Measurements from ENCODE around the gene TSHZ2. TPM values are rescaled to one million over a fixed set of nuclear protein-coding genes. Genes with fewer than 3 reads are reported as not detected.
A peak's percentile ranks its signal among the peaks of the same experiment; 100 is the strongest.

The TSHZ2 gene
- total RNA-seq, 3 donors from 2014 or later: 8.1 to 19.3 (median 8.4) TPM

DNA sequence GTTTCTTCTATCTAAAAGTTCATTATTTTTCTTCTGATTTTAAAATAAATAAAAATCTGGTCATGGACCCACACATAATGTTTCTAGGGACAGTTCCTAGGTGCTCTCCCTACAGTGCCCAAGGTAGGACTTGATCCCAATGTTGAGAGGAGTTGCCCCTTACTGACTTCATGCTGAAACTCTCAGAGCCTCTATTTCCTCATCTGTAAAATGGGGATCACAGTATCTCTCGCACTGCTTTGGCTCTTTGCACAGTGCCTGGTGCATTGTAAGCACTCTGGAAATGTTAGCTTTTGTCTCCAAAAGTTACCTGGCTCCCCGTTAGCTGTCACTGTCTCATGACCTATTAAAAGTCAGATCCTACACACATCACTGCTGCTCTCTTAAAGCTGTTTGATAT lies 205.5 kb downstream of the TSHZ2 start:
- Mint-ChIP-seq H3K9me3 (no peaks in the 10 kb centered on the region), H3K36me3 (ENCODE audit: insufficient read depth) (no peaks in the 10 kb centered on the region), H3K27me3 (ENCODE audit: low read depth) (no peaks in the 10 kb centered on the region), H3K4me1 (ENCODE audit: low read depth) (peaks cover 5% of the 10 kb centered on the region), H3K4me3 (no peak overlapping the region)
- ATAC-seq (no peak), DNase-seq (no peak)

DNA sequence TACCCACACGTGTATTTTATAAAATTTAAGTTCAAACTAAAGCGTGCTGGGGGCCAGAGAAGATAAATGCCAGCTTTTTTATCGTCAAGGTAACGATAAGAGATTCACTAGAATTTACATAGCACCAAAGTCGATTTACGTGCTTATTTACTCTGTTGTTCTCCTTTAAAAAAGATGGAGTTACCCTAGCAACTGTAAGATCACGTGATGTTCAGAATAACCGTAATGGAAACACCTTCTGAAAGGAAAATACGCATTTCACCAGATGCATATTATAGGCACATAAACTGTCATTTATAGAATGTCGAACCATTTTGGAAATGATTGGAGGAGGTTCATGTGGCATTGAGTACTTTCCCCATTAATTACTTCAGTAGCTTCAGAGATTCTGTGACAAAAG lies 207.6 kb downstream of the TSHZ2 start:
- no peaks in the 10 kb centered on the region for H3K36me3 Mint-ChIP-seq (ENCODE audit: insufficient read depth)
- H3K4me3 Mint-ChIP-seq: no peak overlapping the region
- H3K9me3 Mint-ChIP-seq: no peaks in the 10 kb centered on the region

DNA sequence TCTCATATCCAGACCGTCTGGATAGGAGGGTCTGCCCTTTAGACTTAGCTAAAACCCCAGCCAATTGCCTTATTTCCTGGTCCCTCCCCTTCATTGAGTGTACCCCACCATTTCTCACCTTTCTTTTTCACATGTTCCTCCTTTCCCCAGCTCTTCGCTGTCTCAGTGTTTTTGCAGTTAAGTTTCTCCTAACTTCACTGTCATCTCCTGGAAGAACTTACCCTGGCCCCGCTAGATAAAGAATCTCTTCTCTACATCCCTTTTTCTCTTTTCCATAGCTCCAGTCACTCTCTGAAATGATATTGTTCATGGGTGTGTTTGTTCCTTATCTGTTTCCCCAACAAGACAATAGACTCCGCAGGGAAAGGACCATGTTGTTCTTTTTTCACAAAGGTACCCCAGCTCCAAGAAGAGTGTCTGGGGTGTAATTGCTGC lies 208.8 kb downstream of the TSHZ2 start:
- H3K4me1 Mint-ChIP-seq (ENCODE audit: low read depth): peaks cover 3% of the 10 kb centered on the region
- no peak overlapping the region for H3K4me3 Mint-ChIP-seq
- no peaks in the 10 kb centered on the region for H3K36me3 Mint-ChIP-seq (ENCODE audit: insufficient read depth)
- no peaks in the 10 kb centered on the region for H3K27me3 Mint-ChIP-seq (ENCODE audit: low read depth)
- DNase-seq (no peak), ATAC-seq (no peak)
- H3K9me3 Mint-ChIP-seq: no peaks in the 10 kb centered on the region

More for the DNA sequence above, 207.6 kb downstream of the TSHZ2 start:
- H3K4me1 Mint-ChIP-seq (ENCODE audit: low read depth): no peaks in the 10 kb centered on the region
- DNase-seq: no peak
- H3K27me3 Mint-ChIP-seq (ENCODE audit: low read depth): no peaks in the 10 kb centered on the region
- ATAC-seq: no peak

DNA sequence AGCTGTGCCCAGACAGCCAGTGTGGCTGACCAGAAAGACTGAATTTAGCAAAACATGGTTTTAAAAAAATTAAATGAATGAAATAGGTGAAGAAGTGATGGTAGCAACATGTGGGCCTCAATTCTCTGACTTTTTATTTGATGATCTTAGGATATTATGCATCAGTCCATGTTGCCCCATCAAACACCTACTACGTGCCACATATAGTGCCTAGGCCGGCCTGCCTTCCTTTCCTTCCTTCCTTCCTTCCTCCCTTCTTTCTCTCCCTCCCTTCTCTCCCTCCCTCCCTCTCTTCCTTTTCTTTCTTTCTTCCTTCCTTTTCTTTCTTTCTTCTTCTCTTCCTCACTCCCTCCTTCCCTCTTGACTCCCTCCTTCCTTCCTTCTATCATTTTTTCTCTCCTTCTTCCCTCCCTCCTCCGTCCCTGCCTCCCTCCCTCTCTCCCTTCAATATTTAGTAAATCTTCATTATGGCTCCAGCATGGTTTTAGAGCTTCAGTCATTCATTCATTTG lies 209.8 kb downstream of the TSHZ2 start:
- Mint-ChIP-seq H3K4me3 (no peak overlapping the region), H3K9me3 (no peaks in the 10 kb centered on the region), H3K36me3 (ENCODE audit: insufficient read depth) (no peaks in the 10 kb centered on the region), H3K27me3 (ENCODE audit: low read depth) (no peaks in the 10 kb centered on the region), H3K4me1 (ENCODE audit: low read depth) (peaks cover 6% of the 10 kb centered on the region)
- no peak for DNase-seq
- no peak for ATAC-seq

DNA sequence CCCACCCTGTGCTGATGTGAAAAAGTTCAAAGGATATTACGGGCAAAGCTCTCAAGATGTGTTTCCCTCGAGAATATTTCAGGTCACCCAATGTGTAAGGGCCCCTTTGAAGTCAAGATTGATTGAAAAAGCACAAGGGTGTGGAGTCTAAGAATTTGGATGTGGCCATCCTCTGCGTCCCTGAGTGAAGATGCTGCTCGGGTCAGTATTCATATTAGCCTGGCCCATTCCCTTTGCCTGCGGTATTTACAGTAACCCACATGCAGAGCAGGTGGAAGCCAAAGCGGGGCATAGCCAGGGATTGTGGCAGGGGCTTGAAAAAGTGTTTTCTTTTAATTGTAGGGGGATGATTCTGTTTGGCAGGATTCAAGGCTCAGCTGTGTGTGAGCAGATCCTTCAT lies 211.0 kb downstream of the TSHZ2 start:
- Mint-ChIP-seq H3K9me3 (no peaks in the 10 kb centered on the region), H3K4me1 (ENCODE audit: low read depth) (peaks cover 14% of the 10 kb centered on the region), H3K36me3 (ENCODE audit: insufficient read depth) (no peaks in the 10 kb centered on the region), H3K4me3 (no peak overlapping the region), H3K27me3 (ENCODE audit: low read depth) (no peaks in the 10 kb centered on the region)
- no peak for ATAC-seq
- no peak for DNase-seq

DNA sequence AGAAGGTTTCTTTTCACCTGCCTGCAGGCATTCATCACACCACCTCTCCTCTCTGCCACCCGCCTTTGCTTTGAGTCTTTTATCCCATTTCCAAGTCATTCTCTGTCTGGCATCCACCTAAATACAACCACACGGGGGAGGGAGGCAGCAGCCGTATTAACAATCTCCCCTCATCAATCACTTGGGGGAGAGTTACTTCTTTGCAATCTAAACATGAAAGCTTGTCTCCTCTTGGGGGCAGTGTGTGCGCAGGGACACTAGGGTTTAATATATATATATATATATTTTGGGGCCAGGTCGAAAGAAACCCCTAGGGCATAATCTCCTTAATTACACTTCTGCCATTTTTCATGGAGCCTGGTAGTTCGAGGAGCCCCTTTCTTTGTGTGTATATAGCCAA lies 214.5 kb downstream of the TSHZ2 start:
- ATAC-seq (no peak), DNase-seq (no peak)
- H3K4me3 Mint-ChIP-seq: no peak overlapping the region
- H3K27me3 Mint-ChIP-seq (ENCODE audit: low read depth): no peaks in the 10 kb centered on the region
- no peaks in the 10 kb centered on the region for H3K9me3 Mint-ChIP-seq
- H3K36me3 Mint-ChIP-seq (ENCODE audit: insufficient read depth): no peaks in the 10 kb centered on the region
- H3K4me1 Mint-ChIP-seq (ENCODE audit: low read depth): peaks cover 18% of the 10 kb centered on the region

DNA sequence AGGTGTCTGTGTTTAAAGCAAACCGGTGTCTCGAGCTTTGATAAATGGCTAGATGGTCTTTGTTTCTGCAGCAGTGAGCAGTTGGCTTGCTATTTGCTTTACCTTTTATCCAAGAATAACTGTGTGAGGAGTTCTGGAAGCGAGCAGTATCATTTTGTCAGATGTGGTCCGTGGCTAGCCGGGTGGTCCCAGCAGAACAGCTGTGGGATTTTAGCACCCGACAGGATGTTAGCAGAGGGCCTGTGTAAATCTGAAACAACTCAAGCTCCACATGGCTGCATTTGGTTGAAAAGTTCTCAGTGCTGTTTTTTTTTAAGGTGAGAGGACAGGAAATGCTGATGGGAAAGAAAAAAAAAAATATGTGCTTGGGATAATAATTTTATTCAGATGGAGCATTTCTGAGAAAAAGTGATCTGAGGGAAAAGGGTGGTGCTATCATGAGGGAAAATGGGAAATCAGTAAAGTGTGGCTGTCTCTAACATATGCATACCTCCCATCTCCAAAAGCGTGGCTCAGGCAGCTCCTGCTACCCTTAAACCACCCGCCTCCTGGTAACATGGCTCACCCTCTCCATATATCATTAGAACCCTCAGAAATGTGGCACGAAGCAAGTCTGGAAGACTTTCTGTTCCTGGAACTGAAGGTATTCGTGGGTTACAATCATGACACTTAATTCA lies 215.4 kb downstream of the TSHZ2 start:
- no peak for DNase-seq
- H3K36me3 Mint-ChIP-seq (ENCODE audit: insufficient read depth): no peaks in the 10 kb centered on the region
- ATAC-seq: no peak
- H3K4me1 Mint-ChIP-seq (ENCODE audit: low read depth): peaks cover 23% of the 10 kb centered on the region
- H3K9me3 Mint-ChIP-seq: no peaks in the 10 kb centered on the region
- no peak overlapping the region for H3K4me3 Mint-ChIP-seq
- H3K27me3 Mint-ChIP-seq (ENCODE audit: low read depth): no peaks in the 10 kb centered on the region

DNA sequence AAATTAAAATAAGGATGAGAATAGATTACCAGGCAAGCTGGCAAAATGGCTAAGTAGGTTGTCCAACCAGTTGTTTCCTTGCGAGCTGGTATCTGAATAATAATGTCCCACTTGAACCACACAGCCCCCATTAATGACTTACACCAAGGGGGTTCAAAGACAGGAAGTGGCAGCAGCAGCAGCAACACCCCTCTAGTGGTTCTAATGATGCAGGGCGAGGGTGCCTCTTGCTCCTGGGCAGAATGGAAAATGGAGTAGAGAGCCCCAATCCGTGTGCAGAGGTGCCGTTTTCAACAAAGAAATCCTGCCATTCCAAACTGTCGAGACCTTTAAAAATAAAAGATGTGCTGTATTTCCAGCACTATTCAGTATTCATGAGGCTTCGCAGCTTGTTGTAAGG lies 218.1 kb downstream of the TSHZ2 start:
- Mint-ChIP-seq H3K27me3 (ENCODE audit: low read depth) (peaks cover 5% of the 10 kb centered on the region), H3K36me3 (ENCODE audit: insufficient read depth) (peaks cover 2% of the 10 kb centered on the region), H3K4me3 (no peak overlapping the region), H3K4me1 (ENCODE audit: low read depth) (peaks cover 36% of the 10 kb centered on the region), H3K9me3 (no peaks in the 10 kb centered on the region)
- ATAC-seq: no peak
- DNase-seq: no peak

DNA sequence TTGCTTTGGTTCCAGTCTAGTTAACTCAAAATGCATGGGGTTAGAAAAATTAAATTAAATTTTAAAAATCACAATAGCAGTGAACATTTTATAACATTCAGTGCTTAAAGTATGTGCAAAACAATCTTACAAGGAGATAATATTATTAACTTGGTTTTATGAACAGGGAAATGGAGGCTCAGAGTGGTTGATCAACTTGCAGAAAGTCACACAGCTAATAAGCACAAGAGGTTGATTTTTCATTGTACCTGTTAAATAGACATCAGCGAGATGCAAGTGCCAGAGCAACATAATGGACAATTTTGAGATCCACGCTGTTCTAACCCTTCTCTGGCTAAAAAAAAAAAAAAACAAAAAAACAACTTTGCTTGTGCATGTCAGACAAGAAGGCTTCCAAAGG lies 219.8 kb downstream of the TSHZ2 start:
- Mint-ChIP-seq H3K27me3 (ENCODE audit: low read depth) (peaks cover 8% of the 10 kb centered on the region), H3K9me3 (no peaks in the 10 kb centered on the region), H3K36me3 (ENCODE audit: insufficient read depth) (peaks cover 2% of the 10 kb centered on the region), H3K4me3 (no peak overlapping the region), H3K4me1 (ENCODE audit: low read depth) (peaks cover 33% of the 10 kb centered on the region)
- ATAC-seq (no peak), DNase-seq (no peak)

DNA sequence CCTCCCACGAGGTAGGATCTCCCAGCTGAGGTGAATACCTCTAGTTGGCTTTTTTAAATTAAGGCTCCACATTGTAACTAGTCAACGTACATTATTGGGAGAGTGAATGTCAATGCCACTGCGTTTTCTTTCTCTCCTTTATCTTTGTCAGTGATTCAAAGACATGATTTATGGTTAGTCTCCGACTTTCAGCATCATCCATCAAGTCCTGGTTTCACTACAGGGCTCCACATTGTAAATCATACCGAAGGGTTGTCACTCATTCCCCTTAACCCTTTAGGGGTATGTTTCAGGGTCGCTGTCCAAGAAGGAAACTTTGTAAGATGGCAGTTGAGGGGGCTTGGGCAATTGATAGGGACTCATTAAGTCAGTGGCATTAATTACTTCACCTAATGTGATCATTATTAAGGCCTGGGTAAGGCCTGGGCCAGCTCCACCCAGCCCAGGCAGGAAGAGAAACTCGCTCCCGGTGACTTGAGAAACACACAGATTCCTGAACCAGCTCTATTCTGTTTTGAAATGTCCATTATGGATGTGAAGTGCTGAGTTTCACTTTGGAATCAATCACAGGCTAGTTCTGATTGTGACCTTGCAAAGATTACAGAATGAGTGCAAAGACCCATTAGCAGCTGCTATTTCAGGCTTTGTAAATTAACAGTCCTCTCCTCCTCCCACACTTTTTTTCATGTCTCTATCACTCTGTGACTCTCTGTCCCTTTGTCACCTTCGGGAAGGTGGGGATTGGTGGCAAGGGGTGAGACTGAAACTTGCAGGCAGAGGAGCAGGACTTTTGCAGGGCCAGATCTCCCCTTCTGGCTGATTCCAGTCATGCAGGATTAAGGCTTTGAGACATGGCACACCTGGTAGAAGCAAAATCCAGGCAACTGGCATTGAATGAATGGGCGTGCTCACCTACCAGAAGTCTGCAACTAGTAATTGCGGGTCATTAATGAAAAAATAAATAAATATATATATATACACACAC lies 222.4 kb downstream of the TSHZ2 start:
- Mint-ChIP-seq H3K36me3 (ENCODE audit: insufficient read depth) (peaks cover 2% of the 10 kb centered on the region), H3K27me3 (ENCODE audit: low read depth) (peaks cover 14% of the 10 kb centered on the region), H3K4me3 (no peak overlapping the region), H3K4me1 (ENCODE audit: low read depth) (peaks cover 26% of the 10 kb centered on the region), H3K9me3 (no peaks in the 10 kb centered on the region)
- no peak for ATAC-seq
- no peak for DNase-seq

DNA sequence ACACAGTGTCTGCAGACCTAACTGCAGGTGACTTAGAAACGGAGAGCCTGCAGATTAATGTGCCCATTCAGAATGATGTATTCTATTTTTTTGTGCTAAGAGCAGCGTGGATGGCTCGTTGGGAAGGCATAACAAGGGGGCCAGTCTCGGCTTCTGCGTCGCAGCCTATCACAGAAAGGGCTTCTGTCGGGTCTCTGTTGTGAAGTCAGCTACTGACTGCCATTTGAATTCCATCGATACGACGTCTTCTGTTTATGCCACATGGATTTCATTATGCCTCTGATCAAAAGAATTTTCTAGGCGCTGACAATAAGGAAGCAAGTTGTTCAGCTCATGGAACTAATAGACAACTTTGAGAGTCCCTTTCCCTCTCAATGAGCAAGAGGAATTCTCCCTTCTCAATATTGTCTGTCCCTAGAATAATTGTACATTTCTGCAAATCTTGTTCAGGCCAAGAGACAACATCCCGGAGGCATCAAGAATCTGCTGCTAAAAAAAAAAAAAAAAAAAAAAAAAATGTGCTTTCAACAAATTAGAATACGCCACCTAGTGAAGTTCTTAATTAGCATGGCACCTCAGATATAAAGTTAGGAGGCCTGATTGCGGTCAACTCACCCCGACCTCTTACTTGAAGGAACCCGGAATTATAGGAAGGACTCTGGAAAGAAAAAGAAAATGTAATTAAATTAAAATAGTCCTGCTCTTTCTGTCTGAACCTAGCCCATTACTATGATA lies 223.9 kb downstream of the TSHZ2 start:
- DNase-seq (no peak), ATAC-seq (no peak)
- Mint-ChIP-seq H3K36me3 (ENCODE audit: insufficient read depth) (peaks cover 5% of the 10 kb centered on the region), H3K4me3 (no peak overlapping the region), H3K27me3 (ENCODE audit: low read depth) (peaks cover 19% of the 10 kb centered on the region), H3K9me3 (no peaks in the 10 kb centered on the region), H3K4me1 (ENCODE audit: low read depth) (peaks cover 25% of the 10 kb centered on the region)

DNA sequence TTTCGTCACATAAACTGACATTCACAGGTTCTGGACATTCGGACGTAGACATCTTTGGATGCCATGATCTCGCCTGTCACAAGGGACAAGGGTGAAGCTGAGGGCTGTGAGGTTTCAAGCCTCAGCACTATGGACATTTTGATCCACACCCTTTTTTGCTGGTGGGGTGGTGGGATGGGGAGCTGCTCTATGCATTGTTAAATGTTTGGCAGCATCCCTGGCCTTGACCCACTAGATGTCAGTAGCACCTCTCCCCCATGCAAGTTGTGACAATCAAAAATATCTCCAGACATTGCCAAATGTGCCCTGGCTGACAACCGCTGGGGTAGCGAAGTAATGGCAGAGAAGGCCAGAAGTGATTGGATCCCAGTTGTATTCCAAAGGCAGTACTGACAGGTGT lies 229.4 kb downstream of the TSHZ2 start:
- Mint-ChIP-seq H3K4me1 (ENCODE audit: low read depth) (peaks cover 15% of the 10 kb centered on the region), H3K27me3 (ENCODE audit: low read depth) (peaks cover 15% of the 10 kb centered on the region)

DNA sequence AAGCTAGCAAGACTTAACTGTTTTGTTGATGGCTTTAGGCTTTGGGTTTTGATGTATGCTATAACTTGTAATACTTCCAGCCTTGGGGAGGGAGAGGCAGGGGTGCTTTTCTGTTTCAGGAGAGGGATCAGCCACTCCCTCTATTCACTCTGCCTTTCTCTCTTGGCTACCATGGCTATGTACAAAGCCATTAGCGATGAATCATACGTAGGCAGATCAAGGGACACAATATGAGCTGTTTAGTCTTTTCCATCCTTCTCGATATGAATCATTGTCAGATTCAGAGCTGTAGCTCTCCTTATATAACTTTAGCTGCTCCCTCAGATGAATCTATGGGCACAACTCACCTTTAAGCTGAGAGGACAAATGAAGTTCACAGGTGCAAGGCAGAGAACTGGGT lies 230.6 kb downstream of the TSHZ2 start:
- peaks cover 11% of the 10 kb centered on the region for H3K27me3 Mint-ChIP-seq (ENCODE audit: low read depth)
- peaks cover 5% of the 10 kb centered on the region for H3K36me3 Mint-ChIP-seq (ENCODE audit: insufficient read depth)
- peaks cover 19% of the 10 kb centered on the region for H3K4me1 Mint-ChIP-seq (ENCODE audit: low read depth)
- DNase-seq (no peak), ATAC-seq (peak; percentile 89 to 95)
- H3K4me3 Mint-ChIP-seq: no peak overlapping the region
- peaks cover 3% of the 10 kb centered on the region for H3K9me3 Mint-ChIP-seq

More for the DNA sequence above, 229.4 kb downstream of the TSHZ2 start:
- ATAC-seq (no peak), DNase-seq (no peak)
- Mint-ChIP-seq H3K36me3 (ENCODE audit: insufficient read depth) (peaks cover 5% of the 10 kb centered on the region), H3K4me3 (no peak overlapping the region), H3K9me3 (peaks cover 3% of the 10 kb centered on the region)

DNA sequence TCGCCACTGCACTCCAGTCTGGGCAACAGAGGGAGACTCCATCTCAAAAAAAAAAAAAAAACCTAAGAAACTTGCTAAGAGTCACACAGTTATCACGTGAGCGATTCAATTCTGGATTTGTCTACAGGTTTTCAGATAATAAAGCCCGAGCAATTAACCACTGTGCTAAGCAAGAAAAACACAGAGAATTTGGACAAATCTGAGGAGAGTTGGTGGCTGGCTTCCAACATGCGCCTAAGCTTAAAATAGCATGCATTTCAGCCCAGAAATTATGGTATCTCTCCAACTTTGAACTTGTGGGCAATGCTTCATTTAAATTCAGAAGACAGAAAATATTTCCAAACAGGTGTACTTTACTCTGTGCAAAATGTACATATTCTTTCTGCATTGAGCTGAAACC lies 232.9 kb downstream of the TSHZ2 start:
- Mint-ChIP-seq H3K4me1 (ENCODE audit: low read depth) (peaks cover 30% of the 10 kb centered on the region), H3K27me3 (ENCODE audit: low read depth) (peaks cover 2% of the 10 kb centered on the region), H3K4me3 (no peak overlapping the region), H3K36me3 (ENCODE audit: insufficient read depth) (peaks cover 2% of the 10 kb centered on the region), H3K9me3 (peaks cover 3% of the 10 kb centered on the region)
- DNase-seq (no peak), ATAC-seq (no peak)
